ENCODE measurements around the gene LTK. TPM values are rescaled to one million over a fixed set of nuclear protein-coding genes. Genes with fewer than 3 reads are reported as not detected.

Gene LTK
- total RNA-seq, 2 experiments from 2014 or later, result 9.7 to 9.9 TPM

- H3K27ac ChIP-seq (ENCODE audit: low read depth in 1 of 2, low read length in 2 of 2), result no peak overlapping the region
- intact Hi-C loops (cut with DNase I, micrococcal nuclease), result no loop called here
- no peaks in the 10 kb centered on the region for H3K36me3 ChIP-seq (ENCODE audit: insufficient read depth, low read length)
- TF ChIP-seq, protein P1, sequence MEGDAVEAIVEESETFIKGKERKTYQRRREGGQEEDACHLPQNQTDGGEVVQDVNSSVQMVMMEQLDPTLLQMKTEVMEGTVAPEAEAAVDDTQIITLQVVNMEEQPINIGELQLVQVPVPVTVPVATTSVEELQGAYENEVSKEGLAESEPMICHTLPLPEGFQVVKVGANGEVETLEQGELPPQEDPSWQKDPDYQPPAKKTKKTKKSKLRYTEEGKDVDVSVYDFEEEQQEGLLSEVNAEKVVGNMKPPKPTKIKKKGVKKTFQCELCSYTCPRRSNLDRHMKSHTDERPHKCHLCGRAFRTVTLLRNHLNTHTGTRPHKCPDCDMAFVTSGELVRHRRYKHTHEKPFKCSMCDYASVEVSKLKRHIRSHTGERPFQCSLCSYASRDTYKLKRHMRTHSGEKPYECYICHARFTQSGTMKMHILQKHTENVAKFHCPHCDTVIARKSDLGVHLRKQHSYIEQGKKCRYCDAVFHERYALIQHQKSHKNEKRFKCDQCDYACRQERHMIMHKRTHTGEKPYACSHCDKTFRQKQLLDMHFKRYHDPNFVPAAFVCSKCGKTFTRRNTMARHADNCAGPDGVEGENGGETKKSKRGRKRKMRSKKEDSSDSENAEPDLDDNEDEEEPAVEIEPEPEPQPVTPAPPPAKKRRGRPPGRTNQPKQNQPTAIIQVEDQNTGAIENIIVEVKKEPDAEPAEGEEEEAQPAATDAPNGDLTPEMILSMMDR (IDR thresholded peaks at IDR 0.05), result no peak
- Mint-ChIP-seq H3K4me1 (ENCODE audit: low read depth) (peaks cover 17% of the 10 kb centered on the region), H3K27ac (no peak overlapping the region), H3K4me3 (no peak overlapping the region), H3K27me3 (peaks cover 7% of the 10 kb centered on the region), H3K9me3 (no peaks in the 10 kb centered on the region), H3K36me3 (ENCODE audit: low read depth) (peaks cover 21% of the 10 kb centered on the region)
- H3K4me3 ChIP-seq (ENCODE audit: low read length), result no peak overlapping the region
- H3K9me3 ChIP-seq (ENCODE audit: control insufficient read depth in 1 of 2, insufficient read depth in 1 of 2, low read length in 2 of 2), result no peaks in the 10 kb centered on the region
- H3K27me3 ChIP-seq (ENCODE audit: control insufficient read depth in 1 of 2, insufficient read depth in 2 of 2, low read length in 2 of 2), result no peaks in the 10 kb centered on the region
- H3K4me1 ChIP-seq (ENCODE audit: insufficient read depth, low read length), result peaks cover 20% of the 10 kb centered on the region
- ATAC-seq (ENCODE audit: poor library complexity) (no peak), DNase-seq (no peak)
- ChIA-PET POLR2A (no interaction called here), CTCF (no interaction called here)
These were observed 27.3 kb downstream of the LTK start for GRCh38 chr15:41486286-41486685.

- ATAC-seq (ENCODE audit: poor library complexity) (no peak), DNase-seq (no peak)
- H3K36me3 ChIP-seq (ENCODE audit: insufficient read depth, low read length), result peaks cover 9% of the 10 kb centered on the region
- H3K4me3 Mint-ChIP-seq, result no peak overlapping the region
- H3K27ac Mint-ChIP-seq, result no peak overlapping the region
- peaks cover 4% of the 10 kb centered on the region for H3K27me3 Mint-ChIP-seq
- peaks cover 33% of the 10 kb centered on the region for H3K36me3 Mint-ChIP-seq (ENCODE audit: low read depth)
- peaks cover 17% of the 10 kb centered on the region for H3K4me1 Mint-ChIP-seq (ENCODE audit: low read depth)
- TF ChIP-seq, protein P1 (IDR thresholded peaks at IDR 0.05), result no peak
- peaks cover 20% of the 10 kb centered on the region for H3K4me1 ChIP-seq (ENCODE audit: insufficient read depth, low read length)
- no peaks in the 10 kb centered on the region for H3K9me3 ChIP-seq (ENCODE audit: control insufficient read depth in 1 of 2, insufficient read depth in 1 of 2, low read length in 2 of 2)
- no peak overlapping the region for H3K27ac ChIP-seq (ENCODE audit: low read depth in 1 of 2, low read length in 2 of 2)
- no peaks in the 10 kb centered on the region for H3K27me3 ChIP-seq (ENCODE audit: control insufficient read depth in 1 of 2, insufficient read depth in 2 of 2, low read length in 2 of 2)
- no peaks in the 10 kb centered on the region for H3K9me3 Mint-ChIP-seq
- intact Hi-C loops (cut with DNase I, micrococcal nuclease), result no loop called here
- CTCF ChIA-PET, result interaction anchor here (1.0 kb wide), 1 partner anchor 73 kb away, joined by 4 read pairs; no protein-coding TSS in a partner anchor
- POLR2A ChIA-PET, result no interaction called here
- H3K4me3 ChIP-seq (ENCODE audit: low read length), result no peak overlapping the region
These were observed 28.5 kb downstream of the LTK start for GRCh38 chr15:41484937-41485625.

DNA sequence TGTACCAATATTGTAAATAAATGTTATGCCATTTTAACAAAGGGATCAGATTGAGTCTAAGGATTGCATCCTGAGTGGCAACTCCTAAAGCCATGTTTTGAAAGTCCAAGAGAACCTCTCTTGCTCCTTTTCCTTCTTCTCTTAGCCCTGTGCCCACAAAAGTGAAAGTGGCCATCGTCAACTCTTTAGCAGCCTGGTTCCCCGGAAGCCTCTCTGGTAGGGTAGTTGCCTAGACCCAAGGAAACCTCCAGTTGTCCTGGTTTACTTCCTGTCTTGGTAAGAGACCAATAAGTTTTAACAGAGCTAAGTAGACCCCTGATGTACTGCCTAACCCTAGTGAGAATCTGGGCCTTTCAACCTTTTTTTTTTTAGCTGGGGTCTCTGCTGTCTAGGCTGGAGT, 30.1 kb downstream of the LTK start:
- peaks cover 25% of the 10 kb centered on the region for H3K36me3 ChIP-seq (ENCODE audit: insufficient read depth, low read length)
- intact Hi-C loops (cut with DNase I, micrococcal nuclease), result no loop called here
- peak in 3 of 14 experiments; percentile 45 to 73 (median 49) for DNase-seq
- peak; percentile 64 for ATAC-seq (ENCODE audit: poor library complexity)
- H3K9me3 Mint-ChIP-seq, result no peaks in the 10 kb centered on the region
- peak overlapping the region; percentile 76 for H3K27ac Mint-ChIP-seq
- H3K4me3 Mint-ChIP-seq, result peak overlapping the region; percentile 21
- H3K4me1 Mint-ChIP-seq (ENCODE audit: low read depth), result peaks cover 17% of the 10 kb centered on the region
- H3K27me3 ChIP-seq (ENCODE audit: control insufficient read depth in 1 of 2, insufficient read depth in 2 of 2, low read length in 2 of 2), result no peaks in the 10 kb centered on the region
- H3K27me3 Mint-ChIP-seq, result peaks cover 4% of the 10 kb centered on the region
- TF ChIP-seq, protein P1 (IDR thresholded peaks at IDR 0.05), result no peak
- H3K36me3 Mint-ChIP-seq (ENCODE audit: low read depth), result peaks cover 49% of the 10 kb centered on the region
- H3K4me3 ChIP-seq (ENCODE audit: low read length), result peak overlapping the region; percentile 11
- POLR2A ChIA-PET, result interaction anchor here (0.7 kb wide), 1 partner anchor 9 kb away, joined by 4 read pairs; no protein-coding TSS in a partner anchor
- peak overlapping the region in 1 of 2 donors; percentile 20 for H3K27ac ChIP-seq (ENCODE audit: low read depth in 1 of 2, low read length in 2 of 2)
- no peaks in the 10 kb centered on the region for H3K9me3 ChIP-seq (ENCODE audit: control insufficient read depth in 1 of 2, insufficient read depth in 1 of 2, low read length in 2 of 2)
- CTCF ChIA-PET, result no interaction called here
- H3K4me1 ChIP-seq (ENCODE audit: insufficient read depth, low read length), result peaks cover 20% of the 10 kb centered on the region

All from CD4-positive, alpha-beta T cell (primary cell).